Fibroblast of the aortic adventitia (primary cell): ENCODE data around the gene KIF2C. TPM values are rescaled to one million over a fixed set of nuclear protein-coding genes. Genes with fewer than 3 reads are reported as not detected.
A peak's percentile ranks its signal among the peaks of the same experiment; 100 is the strongest.

Experiments used
- DNase-seq: peaks from one replicate; pipeline ENCODE4 v3.0.0-alpha.2; 2010; ENCODE audit warnings: low read depth
- H3K4me3 ChIP-seq: 2 replicates; pipeline ENCODE4 v1.5.1; 2011; ENCODE audit warnings: low read depth, mild to moderate bottlenecking, control low read depth, low read length, moderate library complexity
- CTCF ChIP-seq: IDR thresholded peaks from 2 replicates; pipeline ENCODE4 v1.5.1; 2011; ENCODE audit warnings: mild to moderate bottlenecking, low read length, control low read depth, inconsistent platforms; ENCODE audit not compliant: insufficient read depth
- total RNA-seq: library from RNA; depleted of rRNA; stranded (reverse); fragments of >200 nt; gene quantifications from 2 replicates; pipeline ENCODE4 v1.2.3, GENCODE V29; 2012; ENCODE audit warnings: low replicate concordance

KIF2C gene
- total RNA-seq, 1 donor = 23.0 TPM

- no peak for TF ChIP-seq CTCF
- no peak for DNase-seq
- H3K4me3 ChIP-seq = peak overlapping the region; percentile 55
Measured at GRCh38 chr1:44785501-44786137, 46.0 kb downstream of the KIF2C start.

- peak; percentile 98 for TF ChIP-seq CTCF
- H3K4me3 ChIP-seq = peak overlapping the region; percentile 55
- peak; percentile 48 for DNase-seq
Measured at GRCh38 chr1:44786138-44786840, 46.7 kb downstream of the KIF2C start.

- no peak overlapping the region for H3K4me3 ChIP-seq
- DNase-seq = no peak
- TF ChIP-seq CTCF = no peak
Measured at GRCh38 chr1:44786841-44787426, 47.3 kb downstream of the KIF2C start.

DNA sequence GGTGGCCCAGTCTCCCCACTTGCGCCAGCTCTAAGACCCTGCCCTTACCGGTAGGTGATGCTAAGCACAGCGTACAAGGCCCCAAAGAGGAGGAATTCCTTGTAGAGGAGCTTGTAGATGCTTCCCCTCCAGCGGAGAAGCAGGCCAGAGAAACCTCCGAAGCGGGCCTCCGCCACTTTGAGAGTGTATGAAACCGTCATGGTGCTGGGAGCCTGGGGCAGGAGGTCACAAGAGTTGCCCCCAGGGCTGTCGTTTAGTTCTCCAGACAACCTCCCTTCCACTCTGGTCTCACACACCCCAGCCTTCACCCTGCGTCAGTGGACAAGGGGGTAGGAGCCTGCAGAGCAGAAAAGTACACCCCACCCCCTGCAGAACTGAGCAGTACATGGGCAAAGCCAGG, 47.9 kb downstream of the KIF2C start:
- no peak overlapping the region for H3K4me3 ChIP-seq
- no peak for DNase-seq
- TF ChIP-seq CTCF = no peak

DNA sequence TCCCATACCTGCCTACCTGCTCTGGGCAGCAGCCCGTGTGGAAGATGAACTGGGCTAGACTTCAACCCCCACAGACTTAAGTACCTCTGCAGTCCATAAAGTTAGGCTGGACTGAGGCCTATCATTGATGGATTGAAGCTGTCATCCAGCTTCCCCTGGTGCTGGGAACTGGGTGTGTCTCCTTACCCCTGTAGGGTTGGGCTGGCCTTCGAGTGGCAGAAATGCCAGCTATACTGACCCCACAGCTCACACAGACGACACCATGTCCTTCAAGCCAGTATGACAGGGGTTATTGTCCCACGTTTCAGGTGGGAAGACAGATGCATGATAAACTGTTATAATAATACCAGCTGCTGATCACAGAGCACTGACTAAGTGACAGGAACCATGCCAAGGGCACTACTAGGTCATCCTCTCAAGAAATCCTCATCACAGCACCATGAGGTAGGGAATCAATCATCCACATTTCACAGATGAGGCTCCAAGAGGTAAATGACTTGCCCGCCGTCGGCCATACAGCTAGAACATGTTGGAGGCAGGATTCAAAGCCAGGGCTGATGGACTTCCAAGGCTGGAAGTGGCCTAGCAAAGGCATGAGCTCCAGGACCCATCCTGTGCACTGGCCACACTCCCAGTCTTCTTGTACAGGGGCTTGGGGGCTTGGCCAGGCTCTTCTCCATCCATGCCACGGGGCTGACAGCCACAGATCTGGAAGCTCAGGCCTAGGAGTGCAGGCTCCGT, 48.7 kb downstream of the KIF2C start, which contains the start of gene BEST4:
Gene BEST4, minus strand, starts transcription at position 51 of the 741 bp plus-strand sequence. CDS start 465 bp downstream, outside the sequence.
- no peak for DNase-seq
- no peak within 1 kb of the TSS for H3K4me3 ChIP-seq
- TF ChIP-seq CTCF = no peak

DNA sequence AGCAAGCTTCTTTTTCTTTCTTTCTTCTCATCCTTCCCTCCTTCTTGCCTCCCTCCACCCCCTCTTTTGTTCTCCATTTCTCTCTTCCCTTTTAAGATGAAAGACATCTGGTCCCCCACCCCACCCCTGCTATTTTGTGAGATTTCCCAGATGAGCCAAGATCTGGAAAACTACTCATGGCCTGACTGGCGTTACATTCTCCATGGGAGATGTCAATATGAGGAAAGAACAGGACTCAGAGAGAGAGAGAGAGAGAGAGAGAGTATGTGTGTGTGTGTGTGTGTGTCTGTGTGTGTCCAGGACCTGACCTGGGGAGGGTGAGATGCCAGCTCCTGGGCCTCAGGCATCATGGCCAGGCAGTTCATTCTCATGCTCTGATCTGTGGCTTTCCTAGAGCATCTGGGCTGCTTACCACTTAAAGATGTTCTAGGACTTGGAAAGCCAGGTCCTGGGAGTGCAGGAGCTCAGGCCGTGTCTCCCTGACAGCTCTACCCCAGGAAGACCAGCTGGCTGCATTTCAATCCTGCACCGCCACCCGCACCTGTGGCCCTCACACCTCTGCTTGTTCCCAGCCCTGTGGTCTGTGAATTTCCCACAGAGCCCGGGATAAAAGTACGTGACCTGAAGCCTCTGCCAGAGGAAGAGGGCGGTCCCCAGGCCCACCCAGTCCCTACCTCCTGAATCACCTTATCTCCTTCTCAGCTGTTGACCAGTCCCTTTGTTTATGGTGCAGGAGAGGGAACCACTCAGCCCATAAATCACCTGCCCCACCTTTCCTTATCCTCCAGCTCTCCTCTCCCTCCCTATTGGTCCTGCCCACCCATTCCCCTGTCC, 51.5 kb downstream of the KIF2C start:
- DNase-seq = peak; percentile 20
- no peak for TF ChIP-seq CTCF
- H3K4me3 ChIP-seq = no peak overlapping the region
